Measurements from ENCODE around the gene ZNF276. TPM values are rescaled to one million over a fixed set of nuclear protein-coding genes. Genes with fewer than 3 reads are reported as not detected.

The ZNF276 gene
- total and polyA plus RNA-seq, 12 donors, result 9.3 to 84.5 (median 22.4) TPM

- peaks cover 4 to 8% of the 10 kb centered on the region in 2 donors for H3K4me1 ChIP-seq (replicated peaks in 1 of 2)
- H3K9me3 ChIP-seq (replicated peaks in 1 of 3), result no peaks in the 10 kb centered on the region
- no peak overlapping the region for H3K4me3 ChIP-seq
- no peak overlapping the region for H3K27ac ChIP-seq
- intact Hi-C loops (cut with DNase I), result no loop called here
- TF ChIP-seq POLR2A (IDR thresholded peaks at IDR 0.05) (no peak), CTCF (IDR thresholded peaks at IDR 0.05) (no peak)
- peaks cover 0 to 61% of the 10 kb centered on the region in 2 donors for H3K36me3 ChIP-seq (replicated peaks in 1 of 2)
- DNase-seq, result peak in 2 of 7 donors; percentile 17 to 52
- 90 to 94% (median 92%) methylated on average over 7 to 31 of the region's 31 CpGs for WGBS, 4 donors
- H3K27me3 ChIP-seq, result no peaks in the 10 kb centered on the region
Measured at GRCh38 chr16:89695086-89695874, 26.1 kb upstream of the ZNF276 start.

DNA sequence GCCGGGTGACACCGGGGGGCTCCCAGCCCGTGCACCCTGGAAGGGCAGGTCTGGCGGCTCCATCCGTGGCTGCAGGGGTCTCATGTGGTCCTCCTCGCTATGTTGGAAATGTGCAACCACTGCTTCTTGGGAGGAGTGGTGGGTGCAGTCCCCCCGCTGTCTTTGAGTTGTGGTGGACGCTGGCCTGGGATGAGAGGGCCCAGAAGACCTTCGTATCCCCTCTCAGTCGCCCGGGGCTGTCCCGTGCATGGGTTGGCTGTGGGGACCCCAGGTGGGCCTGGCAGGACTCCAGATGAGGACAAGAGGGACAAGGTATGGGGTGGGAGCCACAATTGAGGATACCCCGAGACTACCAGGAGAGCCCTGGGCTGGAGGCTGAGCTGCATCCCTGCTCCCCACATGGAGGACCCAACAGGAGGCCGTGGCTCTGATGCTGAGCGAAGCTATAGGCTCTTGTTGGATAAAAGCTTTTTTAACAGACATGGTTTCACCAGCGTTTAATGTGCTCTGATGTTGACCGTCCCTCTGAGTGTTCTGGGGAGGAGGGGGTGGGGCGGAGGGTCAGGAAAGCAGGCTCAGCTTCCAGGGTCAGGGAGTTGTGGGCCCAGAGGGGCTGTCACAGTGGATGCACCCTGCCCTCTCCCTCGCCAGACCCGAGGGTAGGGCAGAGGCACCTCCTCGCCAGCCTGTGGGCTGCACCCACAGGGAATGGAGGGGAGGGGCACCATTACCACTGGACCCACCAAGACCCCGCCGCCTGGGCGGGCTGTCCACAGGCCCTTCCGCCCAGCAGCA lies 25.3 kb upstream of the ZNF276 start:
- no peak for TF ChIP-seq CTCF (IDR thresholded peaks at IDR 0.05)
- no peak for TF ChIP-seq POLR2A (IDR thresholded peaks at IDR 0.05)
- 72 to 83% (median 78%) methylated on average over 7 to 25 of the region's 25 CpGs for WGBS, 4 donors
- H3K27me3 ChIP-seq, result no peaks in the 10 kb centered on the region
- H3K36me3 ChIP-seq (replicated peaks in 1 of 2), result peaks cover 0 to 56% of the 10 kb centered on the region in 2 donors
- no peaks in the 10 kb centered on the region for H3K9me3 ChIP-seq (replicated peaks in 1 of 3)
- intact Hi-C loops (cut with DNase I), result no loop called here
- no peak overlapping the region for H3K27ac ChIP-seq
- H3K4me1 ChIP-seq (replicated peaks in 1 of 2), result peaks cover 10 to 16% of the 10 kb centered on the region in 2 donors
- DNase-seq, result peak in 2 of 7 donors; percentile 33 to 54
- H3K4me3 ChIP-seq, result no peak overlapping the region

DNA sequence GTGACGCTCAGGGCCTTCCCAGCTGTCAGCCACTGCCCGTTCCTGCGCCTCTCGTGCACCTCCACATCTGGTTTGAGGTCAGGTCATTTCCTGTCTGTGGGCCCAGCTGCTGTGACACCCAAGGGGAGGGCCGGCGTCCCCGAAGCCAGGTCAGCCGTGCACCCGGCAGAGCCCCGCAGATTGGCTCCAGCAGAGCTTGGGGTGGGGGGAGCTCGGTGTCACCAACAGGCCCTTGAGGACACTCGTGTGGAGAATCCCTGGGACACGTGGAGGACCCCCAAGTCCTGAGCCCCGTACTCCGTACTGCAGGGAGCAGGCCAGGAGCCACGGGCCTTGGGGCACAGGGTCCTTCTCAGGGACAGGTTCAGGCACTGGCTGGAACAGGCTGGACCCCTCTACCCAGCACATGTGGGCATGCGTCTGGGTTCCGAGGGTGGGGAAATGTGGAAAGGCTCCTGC lies 24.6 kb upstream of the ZNF276 start:
- Histone ChIP-seq H3K4me1 (replicated peaks in 1 of 2) (peaks cover 10 to 17% of the 10 kb centered on the region in 2 donors), H3K4me3 (no peak overlapping the region), H3K36me3 (replicated peaks in 1 of 2) (peaks cover 0 to 50% of the 10 kb centered on the region in 2 donors), H3K9me3 (replicated peaks in 1 of 3) (no peaks in the 10 kb centered on the region), H3K27ac (no peak overlapping the region), H3K27me3 (no peaks in the 10 kb centered on the region)
- TF ChIP-seq CTCF (IDR thresholded peaks at IDR 0.05), result no peak
- no peak for TF ChIP-seq POLR2A (IDR thresholded peaks at IDR 0.05)
- 55 to 67% (median 64%) methylated on average over 3 to 18 of the region's 18 CpGs for WGBS, 4 donors
- intact Hi-C loops (cut with DNase I), result no loop called here
- DNase-seq, result peak in 2 of 7 donors; percentile 22 to 53

GRCh38 chr16:89697161-89697615 lies 24.1 kb upstream of the ZNF276 start:
- Histone ChIP-seq H3K27me3 (no peaks in the 10 kb centered on the region), H3K4me1 (replicated peaks in 1 of 2) (peaks cover 10 to 17% of the 10 kb centered on the region in 2 donors), H3K4me3 (no peak overlapping the region), H3K36me3 (replicated peaks in 1 of 2) (peaks cover 0 to 45% of the 10 kb centered on the region in 2 donors), H3K27ac (no peak overlapping the region), H3K9me3 (replicated peaks in 1 of 3) (no peaks in the 10 kb centered on the region)
- intact Hi-C loops (cut with DNase I), result no loop called here
- no peak for TF ChIP-seq CTCF (IDR thresholded peaks at IDR 0.05)
- TF ChIP-seq POLR2A (IDR thresholded peaks at IDR 0.05), result no peak
- 70 to 89% (median 83%) methylated on average over 14 to 19 of the region's 19 CpGs for WGBS, 4 donors
- DNase-seq, result peak in 3 of 7 donors; percentile 29 to 63 (median 47)

Data from adrenal gland (tissue), 12 donors.